ENCODE data around the gene KDM6A. TPM values are rescaled to one million over a fixed set of nuclear protein-coding genes. Genes with fewer than 3 reads are reported as not detected.
A peak's percentile ranks its signal among the peaks of the same experiment; 100 is the strongest.
"Not testable (repeated sequence)": the region's sequence is repeated elsewhere in the genome, so short reads cannot be mapped to it uniquely, and the experiment has no call there.

Gene KDM6A
- total RNA-seq, 1 donor from 2014 or later: 12.8 TPM

- DNase-seq (no peak), ATAC-seq (ENCODE audit: poor library complexity) (no peak)
- intact Hi-C loops (cut with DNase I): no loop called here
Observed at GRCh38 chrX:44948406-44948805, 75.4 kb downstream of the KDM6A start.

DNA sequence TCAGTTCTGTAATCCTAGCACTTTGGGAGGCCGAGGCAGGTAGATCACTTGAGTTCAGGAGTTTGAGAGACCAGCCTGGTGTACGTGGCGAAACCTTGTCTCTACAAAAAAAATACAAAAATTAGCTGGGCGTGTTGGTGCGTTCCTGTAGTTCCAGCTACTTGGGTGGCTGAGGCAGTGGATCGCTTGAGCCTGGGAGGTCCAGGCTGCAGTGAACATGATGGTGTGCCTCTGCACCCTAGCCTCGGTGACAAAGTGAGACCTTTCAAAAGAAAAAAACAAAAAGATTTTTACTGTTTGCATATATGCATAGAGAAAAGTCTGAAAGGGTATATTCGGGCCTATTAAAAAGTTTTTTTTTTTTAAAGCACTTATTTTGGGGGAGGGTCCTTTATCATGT is 76.1 kb downstream of the KDM6A start:
- ATAC-seq (ENCODE audit: poor library complexity): no peak
- no peak for DNase-seq
- intact Hi-C loops (cut with DNase I): no loop called here

GRCh38 chrX:44950471-44951366 is 77.7 kb downstream of the KDM6A start:
- intact Hi-C loops (cut with DNase I); ATAC-seq (ENCODE audit: poor library complexity): not testable (repeated sequence)

GRCh38 chrX:44951572-44952067 is 78.6 kb downstream of the KDM6A start:
- ATAC-seq (ENCODE audit: poor library complexity): no peak
- DNase-seq: no peak
- intact Hi-C loops (cut with DNase I): no loop called here

More at GRCh38 chrX:44950471-44951366, 77.7 kb downstream of the KDM6A start:
- DNase-seq: not testable (repeated sequence)

DNA sequence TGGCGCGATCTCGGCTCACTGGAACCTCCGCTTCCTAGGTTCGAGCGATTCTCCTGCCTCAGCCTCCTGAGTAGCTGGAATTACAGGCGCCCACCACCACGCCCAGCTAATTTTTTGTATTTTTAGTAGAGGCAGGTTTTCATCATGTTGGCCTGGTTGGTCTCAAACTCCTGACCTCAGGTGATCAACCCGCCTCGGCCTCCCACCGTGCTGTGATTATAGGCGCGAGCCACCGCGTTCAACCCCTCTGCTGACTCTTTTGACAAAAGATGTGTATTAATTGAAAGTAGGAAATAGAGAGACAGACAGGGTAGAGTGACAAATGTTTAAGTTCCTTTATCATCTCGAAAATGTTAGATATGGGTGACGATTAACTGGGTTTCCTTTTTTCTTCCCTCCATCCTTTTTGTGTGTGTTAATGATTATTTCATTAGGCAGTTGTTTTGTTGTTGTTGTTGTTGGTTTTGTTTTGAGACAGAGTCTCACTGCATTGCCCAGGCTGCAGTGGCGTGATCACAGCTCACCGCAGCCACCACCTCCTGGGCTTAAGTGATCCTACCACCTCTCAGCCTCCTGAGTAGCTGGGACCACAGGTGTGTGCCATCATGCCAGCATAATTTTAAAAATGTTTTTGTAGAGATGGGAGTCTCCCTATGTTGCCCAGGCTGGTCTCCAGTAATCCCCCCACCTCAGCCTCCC is 79.5 kb downstream of the KDM6A start:
- ATAC-seq (ENCODE audit: poor library complexity): no peak
- intact Hi-C loops (cut with DNase I): no loop called here
- DNase-seq: no peak

GRCh38 chrX:44953734-44954502 is 80.9 kb downstream of the KDM6A start:
- DNase-seq (no peak), ATAC-seq (ENCODE audit: poor library complexity) (peak; percentile 54)
- intact Hi-C loops (cut with DNase I): no loop called here

DNA sequence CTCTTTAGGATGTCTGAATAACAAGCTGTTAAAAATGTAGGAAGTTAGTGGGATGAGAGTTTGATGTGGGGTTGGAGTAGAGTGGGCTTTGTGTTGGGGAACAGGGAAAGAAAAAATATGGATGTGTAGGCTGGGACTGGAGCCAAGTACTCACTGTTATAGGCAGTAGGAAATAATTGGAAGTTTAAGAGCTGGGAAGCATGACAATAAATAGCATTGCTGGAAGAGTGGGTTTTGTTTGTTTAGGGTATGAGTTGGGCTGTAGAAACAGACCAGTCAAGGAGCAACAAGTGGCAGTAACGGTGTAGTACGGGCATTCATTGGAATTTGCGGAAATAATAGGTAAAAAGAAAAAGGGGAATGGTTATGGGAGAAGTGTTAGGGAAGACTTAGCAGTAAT is 81.6 kb downstream of the KDM6A start:
- DNase-seq (no peak), ATAC-seq (ENCODE audit: poor library complexity) (no peak)
- intact Hi-C loops (cut with DNase I): no loop called here

DNA sequence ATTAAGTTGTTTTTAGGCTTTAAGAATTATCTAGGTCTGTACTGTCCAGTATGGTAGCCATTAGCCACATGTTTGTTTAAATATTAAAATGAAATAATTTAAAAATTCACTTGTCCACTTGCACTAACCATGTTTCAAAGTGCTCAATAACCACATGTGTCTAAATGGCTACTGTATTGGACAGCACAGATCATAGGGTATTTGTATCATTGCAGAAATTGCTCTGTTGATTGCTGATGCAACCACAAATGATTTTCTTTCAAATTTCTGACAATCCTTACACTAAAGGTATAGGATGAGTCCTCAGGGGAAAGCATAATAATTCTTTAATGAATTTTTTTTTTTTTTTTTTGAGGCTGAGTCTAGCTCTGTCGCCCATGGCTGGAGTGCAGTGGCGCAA is 84.9 kb downstream of the KDM6A start:
- intact Hi-C loops (cut with DNase I): no loop called here
- ATAC-seq (ENCODE audit: poor library complexity) (no peak), DNase-seq (no peak)

GRCh38 chrX:44958480-44958879 is 85.5 kb downstream of the KDM6A start:
- DNase-seq: no peak
- intact Hi-C loops (cut with DNase I): no loop called here
- no peak for ATAC-seq (ENCODE audit: poor library complexity)

- ATAC-seq (ENCODE audit: poor library complexity): no peak
Observed at GRCh38 chrX:44961817-44962607, 89.0 kb downstream of the KDM6A start.

GRCh38 chrX:44962944-44963343 is 90.0 kb downstream of the KDM6A start:
- no peak for DNase-seq
- ATAC-seq (ENCODE audit: poor library complexity): peak; percentile 71
- intact Hi-C loops (cut with DNase I): no loop called here

More at GRCh38 chrX:44961817-44962607, 89.0 kb downstream of the KDM6A start:
- no peak for DNase-seq
- intact Hi-C loops (cut with DNase I): no loop called here

DNA sequence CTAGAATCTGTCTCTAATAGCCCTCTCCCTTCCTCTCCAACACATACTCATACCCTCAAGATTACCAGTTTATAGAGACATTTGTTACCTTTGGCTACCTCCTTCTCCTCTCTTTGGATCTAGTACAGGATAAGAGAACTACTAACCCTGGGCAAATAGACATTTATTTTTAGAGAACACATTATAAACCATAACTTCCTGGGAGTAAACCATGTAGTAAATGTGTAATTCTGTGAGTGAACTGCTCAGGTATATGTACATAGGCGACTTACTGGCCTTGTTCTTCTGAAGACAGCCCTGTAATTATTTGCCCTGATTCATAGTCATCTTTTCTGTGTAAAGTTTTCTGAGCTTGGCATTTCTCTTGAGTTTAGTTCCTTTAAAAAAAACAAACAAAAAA is 94.2 kb downstream of the KDM6A start:
- intact Hi-C loops (cut with DNase I): no loop called here
- no peak for DNase-seq
- ATAC-seq (ENCODE audit: poor library complexity): no peak

DNA sequence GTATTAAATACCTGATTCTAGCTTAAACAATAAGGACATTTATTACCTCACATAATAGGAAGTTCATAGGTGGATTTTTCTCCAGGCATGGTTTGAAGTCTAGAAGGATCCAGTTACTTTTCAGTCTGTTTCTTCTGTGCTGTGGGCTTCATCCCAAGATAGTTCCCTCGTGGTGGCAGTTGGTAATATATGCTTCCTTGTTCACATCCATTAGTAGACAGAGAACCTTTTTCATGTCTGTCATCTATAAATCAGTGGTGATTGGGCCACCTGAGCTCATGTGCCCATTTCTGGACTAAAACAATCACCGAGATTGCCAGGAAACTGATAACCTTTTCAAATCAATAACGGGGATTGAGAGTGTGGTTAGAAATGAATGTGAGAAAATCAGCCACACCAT is 97.7 kb downstream of the KDM6A start:
- intact Hi-C loops (cut with DNase I): no loop called here

DNA sequence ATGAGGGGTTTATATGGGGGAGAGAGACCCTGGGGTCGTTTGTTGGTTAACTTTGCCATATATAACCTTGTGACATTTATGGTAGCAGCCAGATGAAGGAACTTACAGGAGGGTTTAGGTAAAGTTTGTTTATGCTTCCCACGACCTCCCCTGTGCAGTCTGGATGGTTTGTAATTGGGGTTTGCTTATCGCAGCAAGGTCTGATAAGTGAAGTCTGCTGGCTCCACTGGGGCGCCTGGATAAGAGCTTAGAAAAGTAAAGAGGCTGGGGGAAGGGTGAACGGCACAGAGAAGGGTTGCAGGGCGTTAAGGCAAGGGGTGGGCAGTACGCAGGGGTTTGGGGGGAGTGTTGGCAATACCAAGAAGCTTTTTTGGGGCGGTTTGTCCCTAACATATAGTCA is 98.7 kb downstream of the KDM6A start:
- intact Hi-C loops (cut with DNase I): no loop called here
- ATAC-seq (ENCODE audit: poor library complexity) (peak; percentile 49), DNase-seq (no peak)

More for the DNA sequence above, 97.7 kb downstream of the KDM6A start:
- no peak for ATAC-seq (ENCODE audit: poor library complexity)
- DNase-seq: no peak

- no peak for DNase-seq
- intact Hi-C loops (cut with DNase I): no loop called here
- no peak for ATAC-seq (ENCODE audit: poor library complexity)
Observed at GRCh38 chrX:44972132-44972531, 99.1 kb downstream of the KDM6A start.

DNA sequence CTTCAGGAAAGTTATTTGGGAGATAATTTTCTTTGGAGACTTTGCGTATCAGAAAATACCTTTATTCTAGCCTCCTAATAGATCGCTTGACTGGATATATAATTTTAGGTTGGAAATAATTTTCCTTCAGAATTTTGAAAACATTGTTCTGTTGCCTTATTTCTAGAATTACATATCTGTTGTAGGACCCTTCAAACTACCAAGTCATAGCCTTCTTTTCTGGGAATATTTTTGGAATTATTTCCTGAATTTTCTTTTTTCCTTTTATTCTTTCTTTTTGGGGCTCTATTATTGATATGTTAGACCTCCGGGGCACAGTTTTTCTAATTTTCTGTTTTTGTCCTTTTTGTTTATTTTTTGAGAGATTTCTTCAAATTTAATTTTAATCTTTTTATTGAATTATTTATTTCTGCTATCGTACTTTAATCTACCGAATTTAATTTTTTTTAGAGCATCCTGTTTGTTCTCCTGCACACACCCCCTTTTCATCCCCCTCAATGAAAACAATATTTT is 100.5 kb downstream of the KDM6A start:
- ATAC-seq (ENCODE audit: poor library complexity) (no peak), DNase-seq (no peak)
- intact Hi-C loops (cut with DNase I): no loop called here

- no peak for ATAC-seq (ENCODE audit: poor library complexity)
- DNase-seq: no peak
- intact Hi-C loops (cut with DNase I): no loop called here
Observed at GRCh38 chrX:44974451-44974850, 101.5 kb downstream of the KDM6A start.

DNA sequence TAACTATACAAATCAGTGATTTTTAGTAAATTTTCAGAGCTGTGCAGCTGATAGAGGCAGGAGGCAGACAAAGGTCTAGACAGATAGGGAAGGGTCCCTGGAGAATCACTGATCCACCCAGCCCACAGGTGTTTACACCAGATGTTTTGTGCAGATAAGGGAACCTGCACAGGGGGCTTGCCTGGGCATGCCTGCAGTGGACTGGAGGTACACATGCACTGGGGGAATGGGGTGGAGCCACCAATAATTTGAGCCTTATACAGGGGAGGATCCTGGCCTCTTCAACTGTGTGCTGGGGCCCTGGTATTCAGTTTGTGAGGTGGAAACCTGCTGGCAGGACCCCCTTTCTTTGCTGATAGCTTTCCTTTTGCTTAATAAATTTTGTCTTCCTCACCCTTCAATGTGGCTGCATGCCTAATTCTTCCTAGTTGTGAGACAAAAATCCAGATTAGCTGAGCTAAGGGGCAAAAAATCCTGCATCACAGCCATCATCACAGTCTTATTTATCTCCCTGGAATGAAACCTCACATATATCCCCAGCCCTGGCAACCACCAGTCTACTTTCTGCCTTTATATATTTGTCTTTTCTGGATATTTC is 102.8 kb downstream of the KDM6A start:
- DNase-seq (no peak), ATAC-seq (ENCODE audit: poor library complexity) (no peak)
- intact Hi-C loops (cut with DNase I): no loop called here

Measured in Right ventricle myocardium superior (tissue), 1 donor.